Astrocyte (in vitro differentiated cells and primary cell): ENCODE measurements around the gene STK17A. TPM values are rescaled to one million over a fixed set of nuclear protein-coding genes. Genes with fewer than 3 reads are reported as not detected.
A peak's percentile ranks its signal among the peaks of the same experiment; 100 is the strongest.
"Not testable (repeated sequence)": the region's sequence is repeated elsewhere in the genome, so short reads cannot be mapped to it uniquely, and the experiment has no call there.

Experiments used
- DNase-seq: peaks from one replicate; pipeline ENCODE4 v3.0.0-alpha.2; 2010; ENCODE audit warnings: low read depth
- FAIRE-seq: peaks from 2 replicates; lab custom pipeline; 2011; peaks lifted over from hg19 to GRCh38; lab: Jason Lieb, UNC
- H2AFZ ChIP-seq: 2 replicates; pipeline ENCODE4 v1.6.0; 2012; ENCODE audit warnings: low read depth, low read length, inconsistent platforms
- H3K27ac ChIP-seq: 2 replicates; pipeline ENCODE4 v1.5.1; 2011; ENCODE audit warnings: low read depth, low read length, inconsistent platforms
- H3K27me3 ChIP-seq: 2 replicates; pipeline ENCODE4 v1.6.0; 2011; ENCODE audit warnings: low read length, inconsistent platforms; ENCODE audit not compliant: insufficient read depth
- H3K36me3 ChIP-seq: 2 replicates; pipeline ENCODE4 v1.5.1; 2011; ENCODE audit warnings: low read length, inconsistent platforms; ENCODE audit not compliant: insufficient read depth
- H3K4me1 ChIP-seq: 2 replicates; pipeline ENCODE4 v1.5.1; 2011; ENCODE audit warnings: low read length, inconsistent platforms; ENCODE audit not compliant: insufficient read depth
- H3K4me2 ChIP-seq: 2 replicates; pipeline ENCODE4 v1.6.0; 2012; ENCODE audit warnings: low read length, inconsistent platforms
- H3K4me3 ChIP-seq: 2 replicates; pipeline ENCODE4 v1.5.1; 2011; ENCODE audit warnings: low read depth, mild to moderate bottlenecking, low read length, inconsistent platforms; ENCODE audit not compliant: insufficient read depth
- H3K79me2 ChIP-seq: 2 replicates; pipeline ENCODE4 v1.6.0; 2012; ENCODE audit warnings: mild to moderate bottlenecking, low read length, inconsistent platforms; ENCODE audit not compliant: insufficient read depth
- H3K9ac ChIP-seq: 2 replicates; pipeline ENCODE4 v1.6.0; 2012; ENCODE audit warnings: mild to moderate bottlenecking, low read length, inconsistent platforms
- H3K9me3 ChIP-seq: 2 replicates; pipeline ENCODE4 v1.5.1; 2012; ENCODE audit warnings: low read depth, mild to moderate bottlenecking, low read length, inconsistent platforms; ENCODE audit not compliant: insufficient read depth
- H4K20me1 ChIP-seq: 2 replicates; pipeline ENCODE4 v1.6.0; 2012; ENCODE audit warnings: low read length, inconsistent platforms; ENCODE audit not compliant: insufficient read depth
- H3K27ac Mint-ChIP-seq: one replicate; pipeline ENCODE4 v1.8.0; 2021; ENCODE audit warnings: mild to moderate bottlenecking, mixed read lengths; ENCODE audit not compliant: unreplicated experiment
- H3K27me3 Mint-ChIP-seq: one replicate; pipeline ENCODE4 v1.8.0; 2021; ENCODE audit warnings: low read depth, mixed read lengths; ENCODE audit not compliant: unreplicated experiment
- H3K36me3 Mint-ChIP-seq: one replicate; pipeline ENCODE4 v1.8.0; 2021; ENCODE audit warnings: low read depth, mixed read lengths; ENCODE audit not compliant: unreplicated experiment
- H3K4me1 Mint-ChIP-seq: one replicate; pipeline ENCODE4 v1.8.0; 2021; ENCODE audit warnings: low read depth, mixed read lengths; ENCODE audit not compliant: unreplicated experiment
- H3K4me3 Mint-ChIP-seq: one replicate; pipeline ENCODE4 v1.8.0; 2021; ENCODE audit warnings: mild to moderate bottlenecking, moderate library complexity, mixed read lengths; ENCODE audit not compliant: unreplicated experiment
- H3K9me3 Mint-ChIP-seq: one replicate; pipeline ENCODE4 v1.8.0; 2021; ENCODE audit warnings: mild to moderate bottlenecking, mixed read lengths; ENCODE audit not compliant: unreplicated experiment
- EZH2 ChIP-seq: IDR thresholded peaks from 2 replicates; pipeline ENCODE4 v1.6.1; 2012; ENCODE audit warnings: mild to moderate bottlenecking, low read length, inconsistent platforms; ENCODE audit not compliant: insufficient read depth
- total RNA-seq: library from RNA; stranded (reverse); gene quantifications from 2 replicates; pipeline ENCODE4 v1.2.1, GENCODE V29; 2021
- TF ChIP-seq, protein P1 (sequence below): IDR thresholded peaks from 2 replicates; pipeline ENCODE4 v1.5.1; 2011; ENCODE audit warnings: low read depth, mild to moderate bottlenecking, inconsistent platforms, low read length, moderate library complexity; ENCODE audit not compliant: insufficient read depth

Gene STK17A
- total RNA-seq, 1 donor from 2014 or later, result 38.4 TPM

GRCh38 chr7:43572516-43573049 lies 10.3 kb upstream of the STK17A start:
- H3K27ac Mint-ChIP-seq, result peak overlapping the region; percentile 98
- TF ChIP-seq EZH2, result no peak
- TF ChIP-seq, protein P1, sequence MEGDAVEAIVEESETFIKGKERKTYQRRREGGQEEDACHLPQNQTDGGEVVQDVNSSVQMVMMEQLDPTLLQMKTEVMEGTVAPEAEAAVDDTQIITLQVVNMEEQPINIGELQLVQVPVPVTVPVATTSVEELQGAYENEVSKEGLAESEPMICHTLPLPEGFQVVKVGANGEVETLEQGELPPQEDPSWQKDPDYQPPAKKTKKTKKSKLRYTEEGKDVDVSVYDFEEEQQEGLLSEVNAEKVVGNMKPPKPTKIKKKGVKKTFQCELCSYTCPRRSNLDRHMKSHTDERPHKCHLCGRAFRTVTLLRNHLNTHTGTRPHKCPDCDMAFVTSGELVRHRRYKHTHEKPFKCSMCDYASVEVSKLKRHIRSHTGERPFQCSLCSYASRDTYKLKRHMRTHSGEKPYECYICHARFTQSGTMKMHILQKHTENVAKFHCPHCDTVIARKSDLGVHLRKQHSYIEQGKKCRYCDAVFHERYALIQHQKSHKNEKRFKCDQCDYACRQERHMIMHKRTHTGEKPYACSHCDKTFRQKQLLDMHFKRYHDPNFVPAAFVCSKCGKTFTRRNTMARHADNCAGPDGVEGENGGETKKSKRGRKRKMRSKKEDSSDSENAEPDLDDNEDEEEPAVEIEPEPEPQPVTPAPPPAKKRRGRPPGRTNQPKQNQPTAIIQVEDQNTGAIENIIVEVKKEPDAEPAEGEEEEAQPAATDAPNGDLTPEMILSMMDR, result no peak
- H3K27me3 Mint-ChIP-seq, result no peaks in the 10 kb centered on the region
- H3K4me3 Mint-ChIP-seq, result no peak overlapping the region
- Histone ChIP-seq H3K4me1 (peaks cover 23% of the 10 kb centered on the region), H3K36me3 (no peaks in the 10 kb centered on the region), H3K27me3 (no peaks in the 10 kb centered on the region), H3K4me3 (no peak overlapping the region), H4K20me1 (no peaks in the 10 kb centered on the region), H3K9me3 (no peaks in the 10 kb centered on the region), H2AFZ (no peak overlapping the region), H3K9ac (peak overlapping the region; percentile 55), H3K79me2 (no peaks in the 10 kb centered on the region), H3K4me2 (peak overlapping the region; percentile 14), H3K27ac (peak overlapping the region; percentile 87)
- DNase-seq, result peak; percentile 100
- peaks cover 34% of the 10 kb centered on the region for H3K4me1 Mint-ChIP-seq
- no peaks in the 10 kb centered on the region for H3K9me3 Mint-ChIP-seq
- H3K36me3 Mint-ChIP-seq, result no peaks in the 10 kb centered on the region
- FAIRE-seq, result peak; percentile 97

- H2AFZ ChIP-seq, FAIRE-seq, H3K9ac ChIP-seq, H3K9me3 Mint-ChIP-seq, H3K36me3 Mint-ChIP-seq, H3K36me3 ChIP-seq, H3K4me3 Mint-ChIP-seq, H4K20me1 ChIP-seq, H3K27me3 ChIP-seq, H3K79me2 ChIP-seq, DNase-seq, H3K4me2 ChIP-seq, H3K4me3 ChIP-seq, H3K27me3 Mint-ChIP-seq, H3K27ac ChIP-seq, H3K9me3 ChIP-seq: not testable (repeated sequence)
- peaks cover 11% of the 10 kb centered on the region for H3K4me1 ChIP-seq
- peak overlapping the region; percentile 98 for H3K27ac Mint-ChIP-seq
- peaks cover 27% of the 10 kb centered on the region for H3K4me1 Mint-ChIP-seq
Observed at GRCh38 chr7:43573832-43574231, 9.1 kb upstream of the STK17A start.

DNA sequence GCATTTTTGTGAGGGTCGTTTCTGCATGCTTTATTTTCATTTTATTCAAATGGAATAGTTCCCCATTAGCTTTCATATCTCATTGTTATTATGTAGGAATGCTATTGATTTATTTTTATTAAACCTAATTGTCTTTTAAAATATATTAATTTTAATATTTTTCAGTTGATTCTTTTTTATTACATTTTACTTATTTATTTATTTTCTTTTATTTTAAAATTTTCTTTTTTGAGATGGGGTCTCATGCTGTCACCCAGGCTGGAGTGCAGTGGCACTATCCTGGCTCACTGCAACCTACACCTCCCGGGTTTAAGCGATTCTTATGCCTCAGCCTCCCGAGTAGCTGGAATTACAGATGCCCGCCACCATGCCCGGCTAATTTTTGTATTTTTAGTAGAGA lies 7.4 kb upstream of the STK17A start:
- H3K27me3 Mint-ChIP-seq, result no peaks in the 10 kb centered on the region
- Histone ChIP-seq H3K79me2 (no peaks in the 10 kb centered on the region), H2AFZ (no peak overlapping the region), H3K9me3 (no peaks in the 10 kb centered on the region), H3K9ac (no peak overlapping the region), H3K36me3 (no peaks in the 10 kb centered on the region), H3K27me3 (no peaks in the 10 kb centered on the region), H3K4me2 (no peak overlapping the region), H3K27ac (no peak overlapping the region), H4K20me1 (no peaks in the 10 kb centered on the region), H3K4me3 (no peak overlapping the region), H3K4me1 (no peaks in the 10 kb centered on the region)
- peaks cover 18% of the 10 kb centered on the region for H3K4me1 Mint-ChIP-seq
- no peaks in the 10 kb centered on the region for H3K36me3 Mint-ChIP-seq
- TF ChIP-seq EZH2, result no peak
- TF ChIP-seq, protein P1, result no peak
- no peak for DNase-seq
- peaks cover 5% of the 10 kb centered on the region for H3K9me3 Mint-ChIP-seq
- H3K4me3 Mint-ChIP-seq, result no peak overlapping the region
- H3K27ac Mint-ChIP-seq, result no peak overlapping the region
- no peak for FAIRE-seq
